Mucosa of descending colon (tissue), 3 donors: ENCODE results near the gene ITGA11. TPM values are rescaled to one million over a fixed set of nuclear protein-coding genes. Genes with fewer than 3 reads are reported as not detected.

Source experiments
- ATAC-seq: fragments of 200-7000 bp; cut with Tn5 transposase; one replicate; pipeline ENCODE4 v1.9.1; 2020; ENCODE audit warnings: mild to moderate bottlenecking, moderate library complexity
- DNase-seq, 3 donors: peaks; one replicate each; pipeline ENCODE4 v3.0.0-alpha.2; 2020
- H3K36me3 ChIP-seq: fragments of 200-600 bp; one replicate; pipeline ENCODE4 v1.8.0; 2021; ENCODE audit warnings: low read depth, mild to moderate bottlenecking
- H3K4me1 ChIP-seq: fragments of 200-600 bp; one replicate; pipeline ENCODE4 v1.8.0; 2021; ENCODE audit warnings: low read depth, mild to moderate bottlenecking
- H3K4me3 ChIP-seq: fragments of 200-600 bp; one replicate; pipeline ENCODE4 v1.8.0; 2021; ENCODE audit warnings: mild to moderate bottlenecking
- H3K9me3 ChIP-seq: fragments of 200-600 bp; one replicate; pipeline ENCODE4 v1.8.0; 2021; ENCODE audit warnings: mild to moderate bottlenecking
- CTCF ChIP-seq: fragments of 200-600 bp; IDR thresholded peaks from one replicate; pipeline ENCODE4 v1.8.0; 2022; ENCODE audit warnings: antibody characterized with exemption, mild to moderate bottlenecking
- intact Hi-C, 2 donors: fragments of 100-400 bp; cut with DNase I in 1 of 2; cut with micrococcal nuclease in 1 of 2; formaldehyde crosslinking; loops; one replicate each; pipeline versions ENCODE4 v1.11.0 to v1.11.1; 2022; cut with DNase I, micrococcal nuclease
- total RNA-seq, 3 donors: library from RNA; stranded (reverse); fragmentation: NEBNext Ultra II Directional in 2 of 3; extraction: Animal tissue kit (Norgen Biotek cat#: 25700) in 2 of 3; gene quantifications; one replicate each; pipeline versions ENCODE4 v1.2.1 to v1.2.4, GENCODE V29; 2021 to 2023
- donor health status: DM: no; HTN: no; CAD: no; lungs with moderate emphysema.
- donor health status: DM: no; HTN: no; CAD: no.
- donor health status: DM: no; HTN: yes; CAD: no.

The ITGA11 gene
- total RNA-seq, 3 donors from 2014 or later = 1.8 to 2.4 (median 2.1) TPM

DNA sequence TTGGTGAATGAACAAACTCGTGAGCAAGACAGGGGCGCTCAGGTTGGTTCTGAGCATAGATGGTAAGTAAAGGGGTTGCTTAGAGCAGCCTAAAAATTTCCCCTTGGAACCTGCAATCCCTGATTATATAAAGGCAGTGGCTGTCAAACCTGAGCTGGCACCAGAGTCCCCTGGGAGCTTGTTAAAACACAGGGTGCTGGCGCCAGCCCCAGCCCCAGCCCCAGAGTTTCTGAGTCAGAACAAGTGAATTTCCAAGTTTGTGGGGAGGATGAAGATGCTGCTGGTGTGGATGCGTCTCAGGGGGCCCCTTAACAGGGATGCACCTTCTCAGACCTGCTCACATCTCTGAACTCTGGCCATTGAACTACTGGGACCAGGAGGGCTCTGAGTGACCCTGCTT lies 106.2 kb downstream of the ITGA11 start:
- no peaks in the 10 kb centered on the region for H3K4me1 ChIP-seq
- intact Hi-C loops = no loop called here
- H3K9me3 ChIP-seq = no peaks in the 10 kb centered on the region
- H3K4me3 ChIP-seq = no peak overlapping the region
- ATAC-seq (no peak), DNase-seq (no peak)
- H3K36me3 ChIP-seq = no peaks in the 10 kb centered on the region
- TF ChIP-seq CTCF = no peak

- no peaks in the 10 kb centered on the region for H3K36me3 ChIP-seq
- intact Hi-C loops = no loop called here
- DNase-seq (no peak), ATAC-seq (no peak)
- no peaks in the 10 kb centered on the region for H3K9me3 ChIP-seq
- no peak overlapping the region for H3K4me3 ChIP-seq
- no peak for TF ChIP-seq CTCF
- no peaks in the 10 kb centered on the region for H3K4me1 ChIP-seq
Measured at GRCh38 chr15:68322796-68323195, 109.2 kb downstream of the ITGA11 start.

GRCh38 chr15:68321229-68321628 lies 110.7 kb downstream of the ITGA11 start:
- Histone ChIP-seq H3K9me3 (no peaks in the 10 kb centered on the region), H3K4me3 (no peak overlapping the region), H3K36me3 (no peaks in the 10 kb centered on the region), H3K4me1 (no peaks in the 10 kb centered on the region)
- intact Hi-C loops = no loop called here
- ATAC-seq (no peak), DNase-seq (no peak)
- TF ChIP-seq CTCF = no peak

GRCh38 chr15:68319997-68320396 lies 112.0 kb downstream of the ITGA11 start:
- DNase-seq (no peak), ATAC-seq (no peak)
- Histone ChIP-seq H3K36me3 (no peaks in the 10 kb centered on the region), H3K4me1 (no peaks in the 10 kb centered on the region), H3K4me3 (no peak overlapping the region), H3K9me3 (no peaks in the 10 kb centered on the region)
- intact Hi-C loops = loop anchor here in 1 of 2 donors (10.0 kb wide), 1 partner anchor 225 kb away; no protein-coding TSS in a partner anchor
- TF ChIP-seq CTCF = no peak

GRCh38 chr15:68318931-68319909 lies 112.7 kb downstream of the ITGA11 start:
- no peak for TF ChIP-seq CTCF
- intact Hi-C loops = loop anchor here in 1 of 2 donors (10.0 kb wide), 1 partner anchor 226 kb away; no protein-coding TSS in a partner anchor
- H3K4me3 ChIP-seq = no peak overlapping the region
- H3K4me1 ChIP-seq = no peaks in the 10 kb centered on the region
- DNase-seq = no peak
- H3K9me3 ChIP-seq = no peaks in the 10 kb centered on the region
- H3K36me3 ChIP-seq = no peaks in the 10 kb centered on the region
- no peak for ATAC-seq
